SJCRH30 (cell line): ENCODE results near the gene URI1. TPM values are rescaled to one million over a fixed set of nuclear protein-coding genes. Genes with fewer than 3 reads are reported as not detected.
"Not testable (repeated sequence)": the region's sequence is repeated elsewhere in the genome, so short reads cannot be mapped to it uniquely, and the experiment has no call there.

ENCODE experiments used
- DNase-seq, 2 experiments: peaks; one replicate each; pipeline ENCODE4 v3.0.0-alpha.2; 2015 to 2020
- H3K27ac ChIP-seq: fragments of 250-450 bp; sonication (Bioruptor Pico); 2 replicates; pipeline ENCODE4 v1.5.1; 2020; ENCODE audit warnings: mild to moderate bottlenecking, moderate library complexity
- H3K27me3 ChIP-seq: fragments of 250-450 bp; sonication (Bioruptor Pico); 2 replicates; pipeline ENCODE4 v1.5.1; 2020; ENCODE audit warnings: mild to moderate bottlenecking, moderate library complexity
- H3K36me3 ChIP-seq: fragments of 250-450 bp; sonication (Bioruptor Pico); 2 replicates; pipeline ENCODE4 v1.5.1; 2020; ENCODE audit warnings: mild to moderate bottlenecking, moderate library complexity
- H3K4me1 ChIP-seq: fragments of 250-450 bp; sonication (Bioruptor Pico); 2 replicates; pipeline ENCODE4 v1.5.1; 2020; ENCODE audit warnings: mild to moderate bottlenecking, moderate library complexity
- H3K4me3 ChIP-seq: fragments of 250-450 bp; sonication (Bioruptor Pico); 2 replicates; pipeline ENCODE4 v1.5.1; 2020; ENCODE audit warnings: mild to moderate bottlenecking, moderate library complexity
- H3K9me3 ChIP-seq: fragments of 250-450 bp; sonication (Bioruptor Pico); replicated peaks from 2 replicates; pipeline ENCODE4 v1.5.1; 2020; ENCODE audit warnings: mild to moderate bottlenecking, moderate library complexity
- total RNA-seq: library from RNA; depleted of rRNA; stranded (reverse); fragments of >200 nt; shearing (Covaris generic); gene quantifications from 2 replicates; pipeline ENCODE4 v1.2.3, GENCODE V29; 2014

The URI1 gene
- total RNA-seq, 1 experiment from 2014 or later, result 94.9 TPM

- H3K27ac ChIP-seq, DNase-seq, H3K36me3 ChIP-seq, H3K4me1 ChIP-seq, H3K27me3 ChIP-seq, H3K4me3 ChIP-seq, H3K9me3 ChIP-seq: not testable (repeated sequence)
These were observed 6.9 kb downstream of the URI1 start for GRCh38 chr19:29948759-29949470.

- Histone ChIP-seq H3K9me3 (no peaks in the 10 kb centered on the region), H3K4me1 (no peaks in the 10 kb centered on the region), H3K27ac (no peak overlapping the region), H3K36me3 (peaks cover 8% of the 10 kb centered on the region), H3K4me3 (no peak overlapping the region), H3K27me3 (no peaks in the 10 kb centered on the region)
- DNase-seq, result no peak
These were observed 10.1 kb downstream of the URI1 start for GRCh38 chr19:29952177-29952576.

DNA sequence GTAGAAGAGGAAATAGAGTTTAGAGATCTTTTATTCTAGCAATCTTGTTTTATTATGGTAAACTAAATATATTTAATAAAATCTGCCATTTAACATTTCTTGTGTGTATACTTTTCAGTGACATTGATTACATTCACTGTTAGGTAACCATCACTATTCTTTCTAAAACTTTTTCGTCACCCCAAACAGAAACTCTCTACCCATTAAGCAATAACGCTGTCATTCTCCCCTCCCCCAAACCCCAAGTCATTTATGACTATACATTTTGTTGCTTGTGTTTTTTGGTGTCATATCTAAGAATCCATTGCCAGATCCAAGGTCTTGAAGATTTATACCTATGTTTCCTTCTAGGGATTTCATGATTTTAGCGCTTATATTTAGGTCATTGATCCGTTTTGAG, 10.6 kb downstream of the URI1 start:
- no peak overlapping the region for H3K27ac ChIP-seq
- H3K36me3 ChIP-seq, result peaks cover 8% of the 10 kb centered on the region
- H3K4me3 ChIP-seq, result no peak overlapping the region
- no peaks in the 10 kb centered on the region for H3K27me3 ChIP-seq
- no peaks in the 10 kb centered on the region for H3K9me3 ChIP-seq
- no peaks in the 10 kb centered on the region for H3K4me1 ChIP-seq
- DNase-seq, result no peak

DNA sequence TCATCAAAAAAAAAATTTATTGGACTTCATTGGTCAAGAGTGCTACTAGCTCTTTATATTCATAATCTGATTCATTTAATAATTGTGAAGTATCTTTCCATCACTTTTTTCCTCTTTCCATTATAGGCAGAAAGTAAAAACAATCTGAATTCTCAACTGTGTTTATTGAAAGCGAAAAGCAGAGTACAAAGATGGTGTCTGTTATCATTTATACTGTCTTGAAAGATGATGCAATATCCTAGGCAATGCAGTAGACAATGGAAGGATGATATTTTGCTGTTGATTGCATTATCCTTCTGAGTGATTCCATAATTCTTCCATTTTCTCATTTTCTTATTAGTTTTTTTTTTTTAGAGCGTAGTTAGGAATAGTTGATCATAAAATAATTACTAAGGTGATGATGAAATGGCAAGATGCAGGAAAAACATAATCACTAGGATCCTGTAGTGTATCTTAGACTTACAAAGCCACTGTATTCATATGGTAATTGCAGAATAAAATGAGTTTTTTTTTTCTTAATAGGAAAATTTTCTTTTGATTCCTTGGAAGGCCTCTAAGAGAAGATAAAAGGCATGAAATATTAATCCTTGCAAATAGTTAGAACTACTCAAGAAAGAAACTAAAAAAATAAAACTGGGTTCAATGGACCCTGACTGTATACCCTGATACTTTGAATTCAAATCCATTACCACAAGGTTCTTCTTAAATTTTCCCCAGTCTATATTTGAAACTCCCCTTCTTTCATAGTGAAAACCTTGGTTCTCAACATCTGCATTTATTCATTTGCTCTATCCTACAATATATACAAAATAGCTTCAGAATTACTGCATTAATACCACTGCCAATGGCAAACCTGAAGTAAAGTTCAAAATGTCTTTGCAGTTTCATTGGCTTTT, 11.6 kb downstream of the URI1 start:
- Histone ChIP-seq H3K4me1 (no peaks in the 10 kb centered on the region), H3K36me3 (peaks cover 8% of the 10 kb centered on the region), H3K4me3 (no peak overlapping the region), H3K9me3 (no peaks in the 10 kb centered on the region), H3K27ac (no peak overlapping the region), H3K27me3 (no peaks in the 10 kb centered on the region)
- no peak for DNase-seq

DNA sequence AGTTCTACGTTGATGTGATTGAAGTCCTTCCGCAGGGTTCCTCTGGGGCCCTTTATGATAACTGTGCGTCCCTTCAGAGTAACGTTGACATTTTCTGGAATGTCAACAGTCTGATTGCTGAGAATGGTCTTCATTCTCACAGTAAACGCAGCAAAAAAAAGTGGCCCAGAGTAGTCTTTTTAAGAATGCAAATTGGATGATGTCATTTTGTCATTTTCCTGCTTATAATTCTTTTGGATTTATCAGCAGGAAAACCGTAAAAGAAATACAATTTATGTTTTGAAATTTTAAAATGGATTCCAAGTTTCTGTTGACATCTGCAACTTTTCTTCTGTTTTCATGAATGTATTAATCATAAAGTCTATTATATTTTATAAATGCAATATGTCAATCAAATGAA, 14.8 kb downstream of the URI1 start:
- DNase-seq, result no peak
- Histone ChIP-seq H3K4me1 (no peaks in the 10 kb centered on the region), H3K36me3 (peaks cover 2% of the 10 kb centered on the region; the same call in 1 of the 2 replicates), H3K27ac (no peak overlapping the region), H3K9me3 (no peaks in the 10 kb centered on the region), H3K27me3 (no peaks in the 10 kb centered on the region), H3K4me3 (no peak overlapping the region)

DNA sequence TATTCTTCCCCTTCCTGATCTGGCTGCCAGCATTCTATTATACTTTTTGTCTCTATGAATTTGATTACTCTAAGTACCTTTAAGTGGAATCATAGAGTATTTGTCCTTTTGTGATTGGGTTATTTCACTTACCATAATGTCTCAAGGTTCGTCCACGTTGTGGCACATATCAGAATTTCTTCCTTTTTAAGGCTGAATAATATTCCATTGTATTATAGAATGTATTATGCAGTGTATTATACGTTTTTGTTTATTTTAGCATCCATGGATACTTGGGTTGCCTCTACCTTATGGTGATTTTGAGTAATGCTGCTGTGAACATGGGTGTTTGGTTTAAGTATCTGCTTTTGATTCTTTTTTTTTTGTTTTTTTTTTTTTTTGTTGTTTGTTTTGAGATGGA, 19.3 kb downstream of the URI1 start:
- Histone ChIP-seq H3K27me3 (no peaks in the 10 kb centered on the region), H3K4me3 (no peak overlapping the region), H3K36me3 (no peaks in the 10 kb centered on the region), H3K9me3 (no peaks in the 10 kb centered on the region), H3K27ac (no peak overlapping the region), H3K4me1 (peaks cover 2% of the 10 kb centered on the region; the same call in 1 of the 2 replicates)
- DNase-seq, result no peak

DNA sequence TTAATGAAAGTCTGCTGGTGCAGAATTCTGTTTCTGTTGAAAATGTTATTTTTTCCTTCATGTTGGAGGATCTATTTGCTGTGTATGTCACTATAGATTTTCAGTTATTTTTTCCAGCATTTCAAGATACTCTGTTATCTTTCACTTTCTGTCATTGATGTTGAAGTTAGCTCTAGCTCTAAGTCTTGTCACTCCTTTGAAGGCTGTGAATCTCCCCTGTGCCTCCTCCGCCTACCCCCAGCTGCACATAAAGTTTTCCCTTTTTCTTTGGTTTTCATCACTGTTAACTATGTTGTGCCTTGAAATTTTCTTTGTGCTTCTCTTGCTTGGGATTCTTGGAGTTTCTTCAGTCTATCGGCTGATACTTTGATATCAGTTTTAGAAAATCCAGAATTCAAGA, 20.8 kb downstream of the URI1 start:
- H3K36me3 ChIP-seq, result no peaks in the 10 kb centered on the region
- no peak for DNase-seq
- H3K4me3 ChIP-seq, result no peak overlapping the region
- no peaks in the 10 kb centered on the region for H3K9me3 ChIP-seq
- peaks cover 16% of the 10 kb centered on the region for H3K4me1 ChIP-seq
- no peak overlapping the region for H3K27ac ChIP-seq
- no peaks in the 10 kb centered on the region for H3K27me3 ChIP-seq

GRCh38 chr19:29963576-29963975, 21.5 kb downstream of the URI1 start:
- Histone ChIP-seq H3K9me3 (no peaks in the 10 kb centered on the region), H3K27me3 (no peaks in the 10 kb centered on the region), H3K4me3 (no peak overlapping the region), H3K4me1 (peaks cover 18% of the 10 kb centered on the region), H3K36me3 (no peaks in the 10 kb centered on the region), H3K27ac (no peak overlapping the region)
- DNase-seq, result no peak

GRCh38 chr19:29964171-29964570, 22.1 kb downstream of the URI1 start:
- no peak for DNase-seq
- no peak overlapping the region for H3K27ac ChIP-seq
- no peak overlapping the region for H3K4me3 ChIP-seq

GRCh38 chr19:29965492-29965891, 23.5 kb downstream of the URI1 start:
- Histone ChIP-seq H3K4me3 (no peak overlapping the region), H3K27ac (no peak overlapping the region), H3K36me3 (0 out of 2 replicates have a peak, but pooled peaks cover 2% of the 10 kb centered on the region), H3K27me3 (no peaks in the 10 kb centered on the region), H3K9me3 (no peaks in the 10 kb centered on the region), H3K4me1 (peaks cover 18% of the 10 kb centered on the region)
- DNase-seq, result no peak

More at GRCh38 chr19:29964171-29964570, 22.1 kb downstream of the URI1 start:
- H3K4me1 ChIP-seq, result peaks cover 18% of the 10 kb centered on the region
- H3K9me3 ChIP-seq, result no peaks in the 10 kb centered on the region
- H3K27me3 ChIP-seq, result no peaks in the 10 kb centered on the region
- 0 out of 2 replicates have a peak, but pooled peaks cover 2% of the 10 kb centered on the region for H3K36me3 ChIP-seq

DNA sequence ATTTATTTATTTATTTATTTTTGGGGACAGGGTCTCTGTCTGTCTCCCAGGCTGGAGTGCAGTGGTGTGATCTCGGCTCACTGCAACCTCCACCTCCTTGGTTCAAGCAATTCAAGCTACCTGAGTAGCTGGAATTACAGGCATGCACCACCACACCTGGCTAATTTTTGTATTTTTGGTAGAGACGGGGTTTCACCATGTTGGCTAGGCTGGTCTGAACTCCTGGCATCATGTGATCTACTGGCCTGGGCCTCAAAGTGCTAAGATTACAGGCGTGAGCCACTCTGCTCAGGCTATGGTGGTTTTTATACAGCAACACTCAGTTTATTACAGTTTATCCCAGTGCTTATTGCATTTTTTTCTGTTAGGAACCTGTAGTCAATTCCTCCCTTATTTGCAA, 24.1 kb downstream of the URI1 start:
- H3K4me1 ChIP-seq, result peaks cover 23% of the 10 kb centered on the region
- not testable (repeated sequence) for H3K36me3 ChIP-seq, H3K9me3 ChIP-seq, H3K27ac ChIP-seq, H3K27me3 ChIP-seq, H3K4me3 ChIP-seq, DNase-seq

DNA sequence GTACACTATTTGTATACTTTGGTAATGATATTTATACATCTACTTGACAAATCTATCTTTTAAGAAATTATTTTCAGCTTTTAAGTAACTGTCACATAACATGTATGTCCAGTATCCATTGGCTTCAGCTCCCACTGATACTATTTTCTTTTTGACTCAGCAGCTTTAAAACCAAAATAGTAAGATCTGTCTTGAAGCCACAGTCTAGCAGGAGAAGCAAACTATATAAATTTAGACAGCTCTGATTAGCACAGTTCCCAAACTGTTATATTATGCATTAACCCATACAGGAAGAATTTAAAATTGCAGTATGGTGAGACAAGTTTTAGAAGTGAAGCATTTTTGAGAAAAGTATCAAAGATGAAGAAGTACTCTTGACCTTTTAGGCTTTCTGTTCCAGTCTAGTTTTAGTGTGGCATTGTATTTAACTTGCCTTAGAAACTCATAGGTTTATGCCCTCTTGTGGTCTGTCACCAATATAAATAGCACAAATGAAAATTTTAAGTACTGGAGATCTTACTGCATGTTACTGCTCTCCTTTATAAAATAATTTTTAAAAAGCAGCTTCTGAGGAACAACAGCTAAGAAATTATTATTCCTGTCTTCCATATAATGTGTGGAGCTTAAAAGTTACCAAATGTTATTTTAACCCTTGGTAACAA, 24.7 kb downstream of the URI1 start:
- H3K36me3 ChIP-seq, result 0 out of 2 replicates have a peak, but pooled peaks cover 2% of the 10 kb centered on the region
- H3K27me3 ChIP-seq, result no peaks in the 10 kb centered on the region
- H3K9me3 ChIP-seq, result no peaks in the 10 kb centered on the region
- no peak overlapping the region for H3K4me3 ChIP-seq
- H3K27ac ChIP-seq, result no peak overlapping the region
- peak in 1 of 2 experiments; percentile 25 for DNase-seq
- H3K4me1 ChIP-seq, result peaks cover 25% of the 10 kb centered on the region

- peak; percentile 29 to 62 for DNase-seq
- 0 out of 2 replicates have a peak, but pooled peaks cover 2% of the 10 kb centered on the region for H3K36me3 ChIP-seq
- peaks cover 25% of the 10 kb centered on the region for H3K4me1 ChIP-seq
- no peaks in the 10 kb centered on the region for H3K27me3 ChIP-seq
- H3K27ac ChIP-seq, result no peak overlapping the region
- H3K9me3 ChIP-seq, result no peaks in the 10 kb centered on the region
- no peak overlapping the region for H3K4me3 ChIP-seq
These were observed 25.6 kb downstream of the URI1 start for GRCh38 chr19:29967623-29968022.

- no peaks in the 10 kb centered on the region for H3K27me3 ChIP-seq
- peaks cover 25% of the 10 kb centered on the region for H3K4me1 ChIP-seq
- H3K36me3 ChIP-seq, result 0 out of 2 replicates have a peak, but pooled peaks cover 2% of the 10 kb centered on the region
- no peak for DNase-seq
- no peaks in the 10 kb centered on the region for H3K9me3 ChIP-seq
- H3K4me3 ChIP-seq, result no peak overlapping the region
- H3K27ac ChIP-seq, result no peak overlapping the region
These were observed 27.9 kb downstream of the URI1 start for GRCh38 chr19:29969891-29970290.

DNA sequence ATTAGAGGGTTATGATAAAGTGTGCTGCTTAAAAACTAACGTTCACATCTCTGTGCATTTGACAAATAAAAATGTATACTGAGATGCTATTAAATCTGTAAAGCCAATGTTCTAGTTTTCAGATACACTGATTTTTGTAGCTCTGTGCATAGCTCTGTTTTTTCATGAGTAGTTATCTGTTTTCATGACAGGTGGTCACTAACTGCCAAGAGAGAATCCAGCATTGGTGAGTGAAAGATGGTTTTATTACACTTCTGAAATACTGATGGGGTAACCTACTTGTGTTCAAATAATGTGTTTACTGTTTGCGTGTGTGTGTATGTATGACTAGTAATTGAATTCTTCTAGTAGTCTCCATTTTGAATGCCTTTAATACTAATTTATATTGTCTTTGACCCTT, 29.0 kb downstream of the URI1 start:
- 0 out of 2 replicates have a peak, but pooled peaks cover 2% of the 10 kb centered on the region for H3K36me3 ChIP-seq
- peak in 1 of 2 experiments; percentile 19 for DNase-seq
- no peak overlapping the region for H3K27ac ChIP-seq
- H3K4me1 ChIP-seq, result peaks cover 25% of the 10 kb centered on the region
- H3K9me3 ChIP-seq, result no peaks in the 10 kb centered on the region
- no peaks in the 10 kb centered on the region for H3K27me3 ChIP-seq
- H3K4me3 ChIP-seq, result no peak overlapping the region
